SH-SY5Y (cell line): ENCODE measurements around the gene RELN.

Source experiments
- GATA2 ChIP-seq: IDR thresholded peaks from 2 replicates; pipeline ENCODE4 v1.6.1; 2011; ENCODE audit warnings: mild to moderate bottlenecking, low read depth, low read length
- GATA3 ChIP-seq: IDR thresholded peaks from 2 replicates; pipeline ENCODE4 v1.6.1; 2011; ENCODE audit warnings: low read depth, mild to moderate bottlenecking, low read length, moderate library complexity

DNA sequence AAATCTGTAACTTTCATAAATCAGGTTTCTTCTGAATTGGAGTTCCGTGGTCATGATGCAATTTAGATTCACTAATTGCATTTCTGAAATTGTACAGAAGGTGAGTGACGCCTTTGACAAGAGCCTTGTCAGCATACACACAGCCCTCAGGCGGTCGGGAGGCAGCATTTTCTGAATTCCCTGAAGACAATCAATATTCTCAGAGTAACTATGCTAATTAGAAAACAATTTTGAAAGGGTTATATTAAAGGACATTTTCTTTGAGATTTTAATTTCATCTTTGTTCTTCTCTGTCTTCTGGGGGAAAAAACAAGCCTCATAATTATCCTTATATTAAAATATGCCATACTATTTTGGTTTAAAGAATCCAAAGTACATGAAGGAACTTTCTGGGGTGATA lies 488.3 kb downstream of the RELN start:
- TF ChIP-seq GATA2 (no peak), GATA3 (no peak)
